Right lung (tissue), 5 donors: Measurements from ENCODE around the gene OTX1. TPM values are rescaled to one million over a fixed set of nuclear protein-coding genes. Genes with fewer than 3 reads are reported as not detected.
A peak's percentile ranks its signal among the peaks of the same experiment; 100 is the strongest.

ENCODE experiments used
- DNase-seq, 2 donors: peaks; one replicate each; pipeline ENCODE4 v3.0.0-alpha.2; 2013
- polyA plus RNA-seq, 5 donors: library from polyadenylated mRNA; unstranded; fragments of 120-200 nt; gene quantifications; one replicate each; pipeline versions ENCODE4 v1.2.1 to v1.2.3, GENCODE V29; 2013; ENCODE audit warnings: inconsistent platforms in 1 of 5, low replicate concordance in 1 of 5; ENCODE audit not compliant: insufficient read length in 5 of 5, insufficient read depth in 1 of 5

The OTX1 gene
- polyA plus RNA-seq, 5 donors, result 0.04 to 0.18 (median 0.06) TPM; not detected in 2

GRCh38 chr2:63046961-63047320 is 3.7 kb upstream of the OTX1 start:
- DNase-seq, result no peak

GRCh38 chr2:63047321-63048279 is 3.0 kb upstream of the OTX1 start:
- no peak for DNase-seq

- DNase-seq, result peak in 1 of 2 donors; percentile 57
Measured at GRCh38 chr2:63048367-63049171, 2.1 kb upstream of the OTX1 start.

- no peak for DNase-seq
Measured at GRCh38 chr2:63049211-63049969, 1.2 kb upstream of the OTX1 start.

GRCh38 chr2:63049970-63050333 is 678 bp upstream of the OTX1 start:
- DNase-seq, result no peak

GRCh38 chr2:63051042-63051794 is 588 bp downstream of the OTX1 start:
- DNase-seq, result no peak

- no peak for DNase-seq
Measured at GRCh38 chr2:63051795-63052333, 1.2 kb downstream of the OTX1 start.

GRCh38 chr2:63052411-63053080 is 1.9 kb downstream of the OTX1 start:
- DNase-seq, result no peak

- DNase-seq, result no peak
Measured at GRCh38 chr2:63053081-63053888, 2.7 kb downstream of the OTX1 start.

GRCh38 chr2:63053889-63054602 is 3.4 kb downstream of the OTX1 start:
- no peak for DNase-seq

- DNase-seq, result no peak
Measured at GRCh38 chr2:63054841-63055225, 4.2 kb downstream of the OTX1 start.

GRCh38 chr2:63055226-63056106 is 4.8 kb downstream of the OTX1 start:
- no peak for DNase-seq

GRCh38 chr2:63056107-63057050 is 5.7 kb downstream of the OTX1 start:
- DNase-seq, result no peak

- no peak for DNase-seq
Measured at GRCh38 chr2:63057249-63058143, 6.9 kb downstream of the OTX1 start.

GRCh38 chr2:63058144-63058920 is 7.7 kb downstream of the OTX1 start:
- peak in 1 of 2 donors; percentile 65 for DNase-seq
